LNCAP (cell line): ENCODE measurements around the gene PRDM16.

ENCODE experiments used
- TF ChIP-seq, protein P1 (sequence below): fragments of 450-650 bp; IDR thresholded peaks from 2 replicates; pipeline ENCODE4 v1.5.1; 2017; ENCODE audit warnings: mild to moderate bottlenecking

The PRDM16 gene

DNA sequence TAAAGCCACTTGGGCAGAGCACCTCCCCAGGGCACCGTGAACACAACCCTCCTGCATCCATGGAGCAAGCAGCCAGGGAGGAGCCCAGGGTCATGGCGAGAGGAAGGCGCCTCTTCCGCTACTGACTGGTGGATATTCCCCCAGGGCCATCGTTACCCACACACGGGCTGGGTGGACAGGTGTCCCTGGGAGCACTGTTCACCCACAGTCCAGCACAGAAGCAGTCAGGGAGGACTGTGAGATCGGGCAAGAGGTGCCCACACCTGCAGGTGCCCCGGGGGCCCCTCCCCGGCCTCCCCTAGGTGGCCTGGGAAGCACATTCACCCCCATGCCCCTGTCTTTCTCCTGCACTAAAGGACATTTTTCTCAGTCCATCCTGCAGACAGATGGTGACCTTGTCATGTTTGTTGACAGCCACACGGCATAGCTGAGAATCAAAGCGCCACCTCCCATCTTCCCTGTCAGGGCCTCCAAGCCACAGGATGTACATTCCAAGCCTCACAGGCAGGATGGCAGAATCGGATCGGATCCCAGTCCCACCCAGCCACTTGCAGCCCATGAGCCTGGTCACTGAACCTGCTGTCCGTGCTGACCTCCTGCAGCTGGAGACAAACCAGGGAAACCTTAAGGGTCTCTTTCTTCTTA is 160.2 kb downstream of the PRDM16 start:
- TF ChIP-seq, protein P1, sequence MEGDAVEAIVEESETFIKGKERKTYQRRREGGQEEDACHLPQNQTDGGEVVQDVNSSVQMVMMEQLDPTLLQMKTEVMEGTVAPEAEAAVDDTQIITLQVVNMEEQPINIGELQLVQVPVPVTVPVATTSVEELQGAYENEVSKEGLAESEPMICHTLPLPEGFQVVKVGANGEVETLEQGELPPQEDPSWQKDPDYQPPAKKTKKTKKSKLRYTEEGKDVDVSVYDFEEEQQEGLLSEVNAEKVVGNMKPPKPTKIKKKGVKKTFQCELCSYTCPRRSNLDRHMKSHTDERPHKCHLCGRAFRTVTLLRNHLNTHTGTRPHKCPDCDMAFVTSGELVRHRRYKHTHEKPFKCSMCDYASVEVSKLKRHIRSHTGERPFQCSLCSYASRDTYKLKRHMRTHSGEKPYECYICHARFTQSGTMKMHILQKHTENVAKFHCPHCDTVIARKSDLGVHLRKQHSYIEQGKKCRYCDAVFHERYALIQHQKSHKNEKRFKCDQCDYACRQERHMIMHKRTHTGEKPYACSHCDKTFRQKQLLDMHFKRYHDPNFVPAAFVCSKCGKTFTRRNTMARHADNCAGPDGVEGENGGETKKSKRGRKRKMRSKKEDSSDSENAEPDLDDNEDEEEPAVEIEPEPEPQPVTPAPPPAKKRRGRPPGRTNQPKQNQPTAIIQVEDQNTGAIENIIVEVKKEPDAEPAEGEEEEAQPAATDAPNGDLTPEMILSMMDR = no peak

DNA sequence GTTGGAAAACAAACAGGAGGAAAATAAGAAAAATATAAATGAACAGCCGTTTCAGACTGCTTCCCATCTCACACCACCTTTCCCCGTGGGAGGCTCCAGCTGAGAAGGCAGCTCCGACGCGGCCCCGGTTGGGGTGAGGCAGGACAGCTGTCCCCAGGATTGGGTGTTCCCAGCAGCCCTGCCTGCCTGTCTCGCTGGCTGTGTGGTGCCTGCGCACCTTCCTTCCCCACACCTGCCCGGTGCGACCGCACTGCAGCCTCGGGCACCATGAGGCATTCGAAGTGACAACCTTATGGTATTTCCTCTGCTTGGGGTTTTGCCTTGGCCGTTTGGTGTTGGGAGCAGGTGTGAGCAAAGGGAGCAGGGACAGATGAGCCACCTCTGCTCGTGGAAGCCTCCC is 161.6 kb downstream of the PRDM16 start:
- TF ChIP-seq, protein P1 = no peak

DNA sequence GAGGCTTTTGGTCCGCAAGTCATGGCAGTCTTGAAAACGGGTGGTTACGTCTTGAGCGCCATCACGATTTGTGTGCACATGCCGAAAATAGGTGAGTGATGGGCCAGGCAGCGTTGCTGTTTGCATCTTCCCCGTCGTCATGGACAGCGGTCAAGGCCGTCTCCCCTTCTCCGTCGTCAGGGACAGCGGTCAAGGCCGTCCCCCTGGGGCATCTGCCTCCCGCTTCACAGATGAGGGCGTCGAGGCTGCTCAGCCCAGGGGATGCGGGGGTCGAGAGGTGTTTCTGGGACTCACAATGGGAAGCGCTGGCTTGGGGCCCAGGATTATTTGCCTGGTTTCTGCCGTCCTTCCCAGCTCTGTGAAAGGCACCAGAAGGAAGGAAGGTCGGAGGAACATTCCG is 162.2 kb downstream of the PRDM16 start:
- TF ChIP-seq, protein P1 = no peak

DNA sequence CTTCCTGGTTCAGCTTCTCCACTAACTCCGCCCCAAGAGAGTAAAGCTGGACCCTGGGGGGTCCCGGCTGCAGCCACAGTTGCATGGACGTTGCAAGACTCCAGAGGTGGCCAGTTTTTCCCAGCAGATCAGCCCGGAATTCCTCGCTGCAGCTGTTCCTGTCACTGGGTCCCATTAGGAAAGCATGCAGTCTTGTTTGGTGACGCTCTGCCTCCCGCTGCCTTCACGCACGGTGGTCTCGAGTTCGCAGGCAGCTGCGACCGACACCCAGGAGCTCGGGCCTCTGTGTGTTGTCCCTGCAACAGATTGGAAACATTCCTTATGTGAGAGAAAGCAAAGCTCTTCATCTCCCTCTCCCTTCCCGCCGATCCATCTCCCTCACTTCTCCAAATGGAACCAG is 162.8 kb downstream of the PRDM16 start:
- TF ChIP-seq, protein P1 = no peak

DNA sequence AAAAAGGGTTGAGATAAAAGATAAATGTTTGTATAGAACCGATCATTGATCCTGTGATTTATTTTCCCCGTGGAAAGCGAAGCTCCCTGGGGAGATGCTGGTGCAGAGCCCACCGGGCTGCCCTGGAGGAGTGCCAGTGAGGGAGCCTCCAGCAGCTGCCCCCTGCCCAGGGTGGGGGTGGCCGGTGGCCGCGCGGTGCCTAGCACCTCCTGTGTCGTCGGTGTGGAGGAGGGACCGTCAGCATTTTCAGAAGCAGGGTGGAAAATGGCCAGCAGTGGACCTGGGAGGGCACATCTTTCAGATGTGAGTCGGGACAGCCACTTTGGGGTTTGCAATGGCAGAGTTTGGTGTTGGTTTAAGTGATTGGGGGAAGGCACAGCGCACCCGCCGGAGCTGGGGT is 164.0 kb downstream of the PRDM16 start:
- TF ChIP-seq, protein P1 = no peak

DNA sequence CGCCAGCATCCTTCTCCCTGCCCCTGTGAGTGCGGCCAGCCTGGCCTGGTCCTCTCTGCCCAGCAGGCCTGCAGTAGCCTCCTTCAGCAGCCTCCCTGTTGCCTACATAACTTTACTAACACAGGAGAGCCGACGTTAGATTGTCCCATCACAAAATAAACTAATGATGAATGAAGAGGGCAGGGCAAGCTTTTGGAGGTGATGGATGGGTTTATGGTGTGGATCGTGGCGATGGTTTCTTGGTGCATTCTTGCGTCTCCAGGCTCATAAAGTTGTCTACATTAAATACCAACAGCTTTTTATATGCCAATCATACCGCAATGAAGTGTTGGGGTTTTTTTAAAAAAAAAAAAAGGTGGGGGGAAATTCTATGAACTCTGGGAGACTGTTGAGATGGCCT is 164.5 kb downstream of the PRDM16 start:
- TF ChIP-seq, protein P1 = no peak

DNA sequence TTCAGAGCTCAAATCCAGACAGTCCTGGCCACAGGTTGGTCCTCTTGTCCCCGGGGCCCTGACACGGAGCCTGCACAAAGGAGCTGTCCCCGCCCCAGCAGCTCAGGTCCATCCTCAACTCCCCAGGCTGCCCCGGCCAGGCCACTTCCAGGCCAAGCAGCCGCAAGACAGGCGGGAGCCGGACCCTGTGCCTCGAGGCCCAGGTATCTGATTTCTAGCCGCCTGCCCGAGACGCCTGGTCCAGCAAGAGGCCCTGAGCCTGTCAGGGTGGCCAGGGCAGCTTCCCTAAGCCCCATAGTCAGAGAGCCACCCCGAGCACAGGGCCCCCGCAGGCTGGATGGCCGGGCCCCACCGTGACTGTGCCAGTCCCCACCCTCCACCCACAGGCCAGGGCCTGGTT is 165.3 kb downstream of the PRDM16 start:
- TF ChIP-seq, protein P1 = no peak

DNA sequence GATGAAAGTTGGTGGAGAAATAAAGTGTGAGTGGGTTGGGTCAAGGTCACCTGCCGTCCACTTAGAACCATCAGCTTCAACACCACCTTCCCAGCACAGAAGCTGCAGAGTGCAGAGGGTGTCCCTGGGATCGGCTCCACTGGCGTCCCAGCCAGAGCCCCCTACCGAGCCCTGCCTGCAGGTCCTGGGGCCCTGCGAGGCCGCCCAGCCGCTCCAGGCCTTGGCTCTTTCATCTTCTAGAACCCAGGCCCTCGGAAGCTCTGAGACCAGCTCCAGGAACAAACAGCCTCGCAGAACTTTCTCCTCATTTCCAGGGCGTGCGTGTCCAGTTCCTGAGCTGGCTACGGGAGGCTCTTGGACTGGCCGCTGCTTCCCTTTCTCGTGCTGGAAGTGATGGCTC is 166.0 kb downstream of the PRDM16 start:
- TF ChIP-seq, protein P1 = no peak
